HUES6 (cell line): ENCODE results near the gene PRMT1.

Source experiments
- H3K27ac ChIP-seq: 2 replicates; pipeline ENCODE4 v1.7.0; 2013; ENCODE audit warnings: low read depth, mild to moderate bottlenecking, low read length, inconsistent platforms
- H3K27me3 ChIP-seq: 2 replicates; pipeline ENCODE4 v1.6.1; 2013; ENCODE audit warnings: low read length; ENCODE audit not compliant: control insufficient read depth, insufficient read depth
- H3K36me3 ChIP-seq: 2 replicates; pipeline ENCODE4 v1.6.1; 2013; ENCODE audit warnings: low read length; ENCODE audit not compliant: control insufficient read depth, insufficient read depth
- H3K4me1 ChIP-seq: 2 replicates; pipeline ENCODE4 v1.6.1; 2013; ENCODE audit warnings: low read length; ENCODE audit not compliant: control insufficient read depth, insufficient read depth
- H3K4me3 ChIP-seq: 2 replicates; pipeline ENCODE4 v1.5.1; 2013; ENCODE audit warnings: low read depth, low read length
- H3K9ac ChIP-seq: one replicate; pipeline ENCODE4 v1.6.1; 2013; ENCODE audit warnings: mild to moderate bottlenecking, low read length
- H3K9me3 ChIP-seq: 2 replicates; pipeline ENCODE4 v1.6.1; 2013; ENCODE audit warnings: low read depth, low read length; ENCODE audit not compliant: control insufficient read depth, insufficient read depth

Gene PRMT1

GRCh38 chr19:49690656-49691242, 13.7 kb downstream of the PRMT1 start, which contains the start of gene CPT1C:
CPT1C (plus strand) TSS chr19:49691116; CDS start chr19:49692253, 1,137 bp downstream.
- Histone ChIP-seq H3K4me1 (peaks cover 13% of the 10 kb centered on the region), H3K9ac (peak within 1 kb of the TSS; percentile 70), H3K27me3 (no peaks in the 10 kb centered on the region), H3K4me3 (peak within 1 kb of the TSS; percentile 67), H3K36me3 (peaks cover 29% of the 10 kb centered on the region), H3K9me3 (no peaks in the 10 kb centered on the region), H3K27ac (no peak within 1 kb of the TSS)

- no peaks in the 10 kb centered on the region for H3K9me3 ChIP-seq
- peaks cover 23% of the 10 kb centered on the region for H3K36me3 ChIP-seq
- peak overlapping the region; percentile 70 for H3K9ac ChIP-seq
- H3K4me1 ChIP-seq: peaks cover 13% of the 10 kb centered on the region
- no peaks in the 10 kb centered on the region for H3K27me3 ChIP-seq
- H3K27ac ChIP-seq: no peak overlapping the region
- H3K4me3 ChIP-seq: peak overlapping the region; percentile 67
These were observed 14.4 kb downstream of the PRMT1 start for GRCh38 chr19:49691243-49692146.

DNA sequence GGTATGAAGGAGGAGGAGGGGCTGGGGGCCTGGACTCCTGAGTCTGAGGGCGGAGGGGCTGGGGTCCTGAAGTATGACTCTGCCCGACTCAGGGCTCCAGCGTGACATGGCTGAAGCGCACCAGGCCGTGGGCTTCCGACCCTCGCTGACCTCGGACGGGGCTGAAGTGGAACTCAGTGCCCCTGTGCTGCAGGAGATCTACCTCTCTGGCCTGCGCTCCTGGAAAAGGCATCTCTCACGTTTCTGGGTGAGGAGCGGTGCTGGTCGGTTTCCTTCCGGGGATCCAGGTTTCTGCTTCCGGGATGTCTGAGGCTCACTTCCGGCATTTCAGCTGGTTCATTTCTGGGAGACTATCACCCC, 15.1 kb downstream of the PRMT1 start:
- no peak overlapping the region for H3K9ac ChIP-seq
- H3K9me3 ChIP-seq: no peaks in the 10 kb centered on the region
- no peak overlapping the region for H3K4me3 ChIP-seq
- H3K27me3 ChIP-seq: no peaks in the 10 kb centered on the region
- H3K27ac ChIP-seq: no peak overlapping the region
- peaks cover 13% of the 10 kb centered on the region for H3K4me1 ChIP-seq
- peaks cover 19% of the 10 kb centered on the region for H3K36me3 ChIP-seq

DNA sequence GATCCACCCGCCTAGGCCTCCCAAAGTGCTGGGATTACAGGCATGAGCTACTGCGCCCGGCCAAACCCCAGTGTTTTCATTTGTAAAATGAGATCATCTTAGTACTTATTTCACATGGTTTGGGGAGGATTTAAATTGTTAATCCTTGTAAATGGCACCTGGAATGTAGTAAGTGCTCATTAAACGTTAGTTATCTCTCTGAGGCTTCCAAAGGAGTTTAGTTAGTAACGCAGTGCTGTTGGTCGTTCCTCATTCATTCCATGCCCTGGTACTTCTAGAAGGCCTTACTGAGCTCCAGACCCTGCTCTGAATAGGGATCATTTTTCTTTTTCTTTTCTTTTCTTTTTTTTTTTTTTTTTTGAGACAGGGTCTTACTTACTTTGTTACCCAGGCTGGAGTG, 19.0 kb downstream of the PRMT1 start:
- no peak overlapping the region for H3K4me3 ChIP-seq
- 0 out of 2 replicates have a peak, but pooled peaks cover 2% of the 10 kb centered on the region for H3K36me3 ChIP-seq

GRCh38 chr19:49696865-49697264, 19.8 kb downstream of the PRMT1 start:
- Histone ChIP-seq H3K9me3 (no peaks in the 10 kb centered on the region), H3K36me3 (0 out of 2 replicates have a peak, but pooled peaks cover 2% of the 10 kb centered on the region), H3K4me3 (no peak overlapping the region), H3K27me3 (peaks cover 12% of the 10 kb centered on the region; the same call in 1 of the 2 replicates), H3K27ac (no peak overlapping the region), H3K4me1 (peaks cover 9% of the 10 kb centered on the region; the same call in 1 of the 2 replicates), H3K9ac (no peak overlapping the region)

More for the DNA sequence above, 19.0 kb downstream of the PRMT1 start:
- Histone ChIP-seq H3K4me1 (peaks cover 11% of the 10 kb centered on the region; the same call in 1 of the 2 replicates), H3K9ac (no peak overlapping the region), H3K27me3 (peaks cover 8% of the 10 kb centered on the region; the same call in 1 of the 2 replicates), H3K27ac (no peak overlapping the region), H3K9me3 (no peaks in the 10 kb centered on the region)

GRCh38 chr19:49699364-49699763, 22.3 kb downstream of the PRMT1 start:
- 0 out of 2 replicates have a peak, but pooled peaks cover 2% of the 10 kb centered on the region for H3K36me3 ChIP-seq
- no peak overlapping the region for H3K27ac ChIP-seq
- H3K9me3 ChIP-seq: no peaks in the 10 kb centered on the region
- no peak overlapping the region for H3K9ac ChIP-seq
- H3K4me3 ChIP-seq: no peak overlapping the region
- H3K27me3 ChIP-seq: peaks cover 12% of the 10 kb centered on the region; the same call in 1 of the 2 replicates
- peaks cover 9% of the 10 kb centered on the region; the same call in 1 of the 2 replicates for H3K4me1 ChIP-seq

GRCh38 chr19:49700563-49700962, 23.5 kb downstream of the PRMT1 start:
- Histone ChIP-seq H3K9ac (no peak overlapping the region), H3K4me3 (no peak overlapping the region), H3K27ac (no peak overlapping the region), H3K9me3 (no peaks in the 10 kb centered on the region), H3K4me1 (peaks cover 9% of the 10 kb centered on the region; the same call in 1 of the 2 replicates), H3K27me3 (peaks cover 12% of the 10 kb centered on the region; the same call in 1 of the 2 replicates), H3K36me3 (peaks cover 8% of the 10 kb centered on the region; the same call in 1 of the 2 replicates)

- no peak overlapping the region for H3K27ac ChIP-seq
- H3K36me3 ChIP-seq: peaks cover 14% of the 10 kb centered on the region; the same call in 1 of the 2 replicates
- H3K4me1 ChIP-seq: peaks cover 9% of the 10 kb centered on the region; the same call in 1 of the 2 replicates
- H3K4me3 ChIP-seq: peak overlapping the region; percentile 42
- H3K27me3 ChIP-seq: peaks cover 12% of the 10 kb centered on the region; the same call in 1 of the 2 replicates
- H3K9ac ChIP-seq: no peak overlapping the region
- no peaks in the 10 kb centered on the region for H3K9me3 ChIP-seq
These were observed 24.3 kb downstream of the PRMT1 start for GRCh38 chr19:49701271-49701786.

DNA sequence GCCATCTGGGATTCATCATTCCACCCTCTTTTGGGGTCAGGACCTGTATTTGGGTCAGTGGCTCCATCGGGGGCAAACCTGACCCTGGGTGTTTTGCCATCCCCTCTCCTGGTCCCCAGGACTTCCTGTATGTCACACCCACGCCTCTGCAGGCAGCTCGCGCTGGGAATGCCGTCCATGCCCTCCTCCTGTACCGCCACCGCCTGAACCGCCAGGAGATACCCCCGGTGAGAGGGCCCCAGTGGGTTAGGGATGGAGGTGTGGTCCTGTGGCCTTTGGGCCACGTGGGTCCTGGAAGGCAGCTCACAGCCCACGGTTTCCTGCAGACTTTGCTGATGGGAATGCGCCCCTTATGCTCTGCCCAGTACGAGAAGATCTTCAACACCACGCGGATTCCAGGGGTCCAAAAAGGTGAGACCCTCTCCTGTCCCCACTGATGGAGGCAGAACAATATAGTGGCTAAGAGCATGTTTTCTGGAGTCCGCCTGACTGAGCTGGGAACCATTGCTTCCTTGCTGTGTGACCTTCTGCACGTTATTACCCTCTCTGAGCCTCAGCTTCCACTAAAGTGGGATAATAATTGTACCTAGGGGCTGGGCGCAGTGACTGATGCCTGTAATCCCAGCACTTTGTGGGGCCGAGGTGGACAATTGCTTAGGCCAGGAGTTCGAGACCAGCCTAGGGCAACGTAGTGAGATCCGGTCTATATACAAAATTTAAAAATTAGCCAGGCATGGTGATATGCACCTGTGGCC, 28.0 kb downstream of the PRMT1 start:
- Histone ChIP-seq H3K27ac (no peak overlapping the region), H3K27me3 (peaks cover 12% of the 10 kb centered on the region; the same call in 1 of the 2 replicates), H3K9ac (no peak overlapping the region), H3K4me1 (peaks cover 9% of the 10 kb centered on the region; the same call in 1 of the 2 replicates), H3K9me3 (no peaks in the 10 kb centered on the region), H3K36me3 (peaks cover 13% of the 10 kb centered on the region), H3K4me3 (no peak overlapping the region)

DNA sequence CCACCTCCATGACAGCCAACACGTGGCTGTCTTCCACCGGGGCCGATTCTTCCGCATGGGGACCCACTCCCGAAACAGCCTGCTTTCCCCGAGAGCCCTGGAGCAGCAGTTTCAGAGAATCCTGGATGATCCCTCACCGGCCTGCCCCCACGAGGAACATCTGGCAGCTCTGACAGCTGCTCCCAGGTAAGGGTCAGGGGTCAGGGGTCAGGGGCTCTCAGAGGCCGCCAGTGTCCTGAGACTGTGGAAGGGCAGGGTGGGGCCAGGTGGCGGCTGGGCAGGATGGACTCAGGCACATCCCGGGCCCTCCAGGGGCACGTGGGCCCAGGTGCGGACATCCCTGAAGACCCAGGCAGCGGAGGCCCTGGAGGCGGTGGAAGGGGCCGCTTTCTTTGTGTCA, 28.8 kb downstream of the PRMT1 start:
- H3K9me3 ChIP-seq: no peaks in the 10 kb centered on the region

More for the DNA sequence above, 28.8 kb downstream of the PRMT1 start:
- H3K4me3 ChIP-seq: no peak overlapping the region
- H3K4me1 ChIP-seq: peaks cover 3% of the 10 kb centered on the region; the same call in 1 of the 2 replicates
- H3K36me3 ChIP-seq: peaks cover 16% of the 10 kb centered on the region
- H3K27me3 ChIP-seq: peaks cover 6% of the 10 kb centered on the region; the same call in 1 of the 2 replicates
- no peak overlapping the region for H3K9ac ChIP-seq
- no peak overlapping the region for H3K27ac ChIP-seq
